KMS-11 (cell line): ENCODE measurements around the gene TREH.
A peak's percentile ranks its signal among the peaks of the same experiment; 100 is the strongest.
"Not testable (repeated sequence)": the region's sequence is repeated elsewhere in the genome, so short reads cannot be mapped to it uniquely, and the experiment has no call there.

Experiments
- H2AFZ ChIP-seq: fragments of 200-600 bp; sonication (generic); 2 replicates; pipeline ENCODE4 v1.6.1; 2016; ENCODE audit warnings: antibody characterized with exemption, mixed run types, low read depth
- H3K27ac ChIP-seq: fragments of 200-600 bp; sonication (generic); 2 replicates; pipeline ENCODE4 v1.6.1; 2016; ENCODE audit warnings: mild to moderate bottlenecking, mixed run types
- H3K27me3 ChIP-seq: fragments of 200-600 bp; sonication (generic); 2 replicates; pipeline ENCODE4 v1.6.1; 2017; ENCODE audit warnings: mild to moderate bottlenecking, low read depth, mixed run types, moderate library complexity; ENCODE audit not compliant: insufficient read depth
- H3K36me3 ChIP-seq: fragments of 200-600 bp; sonication (generic); 2 replicates; pipeline ENCODE4 v1.6.1; 2017; ENCODE audit warnings: mild to moderate bottlenecking, mixed run types; ENCODE audit not compliant: insufficient read depth
- H3K4me1 ChIP-seq: fragments of 200-600 bp; sonication (generic); 2 replicates; pipeline ENCODE4 v1.6.1; 2016; ENCODE audit warnings: mild to moderate bottlenecking, low read depth, mixed run types; ENCODE audit not compliant: poor library complexity, severe bottlenecking
- H3K4me2 ChIP-seq: fragments of 200-600 bp; sonication (generic); 2 replicates; pipeline ENCODE4 v1.7.0; 2016; ENCODE audit warnings: mild to moderate bottlenecking, mixed run types
- H3K4me3 ChIP-seq: fragments of 200-600 bp; sonication (generic); IDR thresholded peaks from 2 replicates; pipeline ENCODE4 v1.6.1; 2017; ENCODE audit warnings: low read depth, low read length, mixed read lengths; ENCODE audit not compliant: insufficient read depth
- H3K79me2 ChIP-seq: fragments of 200-600 bp; sonication (generic); 2 replicates; pipeline ENCODE4 v1.6.1; 2016; ENCODE audit warnings: low read depth, mixed run types; ENCODE audit not compliant: insufficient read depth
- H3K9ac ChIP-seq: fragments of 200-600 bp; sonication (generic); 2 replicates; pipeline ENCODE4 v1.6.1; 2016; ENCODE audit warnings: mild to moderate bottlenecking, mixed run types
- H4K20me1 ChIP-seq: fragments of 200-600 bp; sonication (generic); 2 replicates; pipeline ENCODE4 v1.6.1; 2016; ENCODE audit warnings: mild to moderate bottlenecking, mixed run types; ENCODE audit not compliant: insufficient read depth
- TF ChIP-seq, protein P1 (sequence below): fragments of 200-600 bp; sonication (generic); conservative IDR thresholded peaks from 2 replicates; pipeline ENCODE4 v1.6.1; 2017; ENCODE audit warnings: low read depth, mild to moderate bottlenecking, antibody characterized with exemption, low read length, moderate library complexity, mixed read lengths

The TREH gene

DNA sequence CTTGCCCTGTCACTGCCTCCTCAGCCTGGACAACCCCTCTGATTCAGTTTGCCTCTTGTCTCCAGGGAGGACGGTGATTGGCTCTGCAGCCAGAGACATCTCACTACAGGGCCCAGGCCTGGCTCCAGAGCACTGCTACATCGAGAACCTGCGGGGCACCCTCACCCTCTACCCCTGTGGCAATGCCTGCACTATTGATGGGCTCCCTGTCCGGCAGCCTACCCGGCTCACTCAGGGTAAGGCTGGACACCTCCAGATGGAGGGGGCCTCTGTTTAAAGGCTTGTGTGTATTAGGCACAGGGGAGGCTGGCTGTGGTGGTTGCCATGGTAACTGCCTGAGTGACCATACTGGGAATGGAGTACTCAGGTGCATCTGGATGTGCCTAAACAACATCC is 63.5 kb downstream of the TREH start:
- Histone ChIP-seq H2AFZ (no peak overlapping the region), H3K4me3 (no peak overlapping the region), H3K79me2 (no peaks in the 10 kb centered on the region), H3K27me3 (no peaks in the 10 kb centered on the region), H3K27ac (no peak overlapping the region), H3K4me2 (no peak overlapping the region), H3K36me3 (no peaks in the 10 kb centered on the region), H4K20me1 (no peaks in the 10 kb centered on the region), H3K9ac (no peak overlapping the region), H3K4me1 (no peaks in the 10 kb centered on the region)
- TF ChIP-seq, protein P1, sequence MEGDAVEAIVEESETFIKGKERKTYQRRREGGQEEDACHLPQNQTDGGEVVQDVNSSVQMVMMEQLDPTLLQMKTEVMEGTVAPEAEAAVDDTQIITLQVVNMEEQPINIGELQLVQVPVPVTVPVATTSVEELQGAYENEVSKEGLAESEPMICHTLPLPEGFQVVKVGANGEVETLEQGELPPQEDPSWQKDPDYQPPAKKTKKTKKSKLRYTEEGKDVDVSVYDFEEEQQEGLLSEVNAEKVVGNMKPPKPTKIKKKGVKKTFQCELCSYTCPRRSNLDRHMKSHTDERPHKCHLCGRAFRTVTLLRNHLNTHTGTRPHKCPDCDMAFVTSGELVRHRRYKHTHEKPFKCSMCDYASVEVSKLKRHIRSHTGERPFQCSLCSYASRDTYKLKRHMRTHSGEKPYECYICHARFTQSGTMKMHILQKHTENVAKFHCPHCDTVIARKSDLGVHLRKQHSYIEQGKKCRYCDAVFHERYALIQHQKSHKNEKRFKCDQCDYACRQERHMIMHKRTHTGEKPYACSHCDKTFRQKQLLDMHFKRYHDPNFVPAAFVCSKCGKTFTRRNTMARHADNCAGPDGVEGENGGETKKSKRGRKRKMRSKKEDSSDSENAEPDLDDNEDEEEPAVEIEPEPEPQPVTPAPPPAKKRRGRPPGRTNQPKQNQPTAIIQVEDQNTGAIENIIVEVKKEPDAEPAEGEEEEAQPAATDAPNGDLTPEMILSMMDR = no peak

DNA sequence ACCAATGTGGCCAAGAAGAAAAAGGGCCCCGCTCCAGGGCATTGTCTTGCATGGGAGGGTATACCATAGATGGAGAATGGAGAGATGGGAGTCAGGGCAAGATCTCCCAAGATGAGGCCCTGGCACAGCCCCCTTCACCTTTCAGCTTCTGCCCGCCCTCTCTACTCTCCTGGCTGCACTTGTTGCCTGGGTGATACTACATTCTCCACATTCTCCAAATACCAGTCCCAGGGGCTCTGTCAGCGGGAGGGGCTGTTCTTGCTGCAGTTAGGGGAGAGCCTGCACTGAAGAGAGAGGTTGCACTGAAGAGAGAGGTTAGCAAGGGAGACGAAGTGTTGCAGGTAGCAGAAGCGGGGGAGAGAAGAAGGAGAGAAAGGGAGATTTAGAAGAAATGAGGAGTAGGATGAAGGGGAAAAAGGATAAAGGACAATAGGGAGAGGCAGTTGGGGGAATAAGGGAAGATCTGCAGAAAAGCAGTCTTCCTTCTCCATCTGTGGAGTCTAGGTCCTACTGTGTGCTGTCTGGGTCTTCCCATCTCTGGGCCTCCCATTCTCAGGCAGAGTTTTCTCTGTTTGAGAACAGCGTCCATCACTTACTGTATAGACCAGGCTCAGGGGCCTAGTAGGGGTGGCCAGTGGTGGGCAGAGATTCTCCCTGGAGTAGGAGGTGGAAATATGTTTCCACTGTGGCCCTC is 64.0 kb downstream of the TREH start:
- H3K79me2 ChIP-seq = no peaks in the 10 kb centered on the region
- H3K4me3 ChIP-seq = no peak overlapping the region
- H3K4me1 ChIP-seq = no peaks in the 10 kb centered on the region
- H2AFZ ChIP-seq = no peak overlapping the region
- TF ChIP-seq, protein P1 = no peak
- no peak overlapping the region for H3K27ac ChIP-seq
- H3K4me2 ChIP-seq = no peak overlapping the region
- H3K27me3 ChIP-seq = peaks cover 2% of the 10 kb centered on the region; the same call in 1 of the 2 replicates
- no peaks in the 10 kb centered on the region for H3K36me3 ChIP-seq
- no peak overlapping the region for H3K9ac ChIP-seq
- no peaks in the 10 kb centered on the region for H4K20me1 ChIP-seq

DNA sequence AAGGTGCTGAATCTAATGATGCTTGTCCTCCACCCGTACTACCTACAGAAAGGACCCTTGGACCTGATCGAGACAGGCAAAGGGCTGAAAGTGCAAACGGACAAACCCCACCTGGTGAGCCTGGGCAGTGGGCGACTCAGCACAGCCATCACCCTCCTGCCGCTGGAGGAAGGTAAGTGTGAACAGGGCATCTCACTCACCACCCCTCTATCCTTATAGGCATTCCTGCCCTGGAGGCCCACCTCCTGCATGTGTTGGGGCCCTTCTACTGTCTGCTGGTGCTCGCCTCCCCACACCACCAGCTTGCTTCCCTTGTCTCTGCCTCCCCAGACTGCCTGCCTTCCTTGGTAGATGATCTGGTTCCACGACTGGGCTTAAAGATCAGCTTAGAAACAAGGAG is 64.9 kb downstream of the TREH start:
- Histone ChIP-seq H3K4me2 (no peak overlapping the region), H3K4me1 (no peaks in the 10 kb centered on the region), H3K27me3 (peaks cover 4% of the 10 kb centered on the region; the same call in 1 of the 2 replicates)

DNA sequence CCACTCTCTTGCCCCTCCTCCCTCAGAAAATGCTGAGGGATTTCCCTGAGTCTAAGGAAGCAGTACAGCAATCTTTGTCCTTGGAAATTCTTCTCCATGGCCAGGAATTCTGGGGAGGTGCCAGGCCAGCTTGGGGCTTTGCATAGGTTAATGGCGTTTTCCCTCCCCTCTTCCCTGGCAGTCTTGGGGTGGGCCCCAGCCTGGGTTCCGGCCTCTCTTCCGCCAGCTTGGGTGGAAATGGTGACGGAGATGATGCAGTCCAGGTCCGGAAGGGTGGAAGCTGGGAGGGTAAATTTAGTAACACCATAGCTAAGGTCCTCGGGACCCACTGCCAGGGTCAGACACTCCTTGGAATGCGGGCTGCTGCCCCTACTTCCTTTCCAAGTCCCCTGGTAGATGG is 67.1 kb downstream of the TREH start:
- Histone ChIP-seq H2AFZ (no peak overlapping the region), H3K9ac (no peak overlapping the region), H3K4me2 (no peak overlapping the region), H3K36me3 (no peaks in the 10 kb centered on the region), H3K79me2 (no peaks in the 10 kb centered on the region), H3K4me1 (no peaks in the 10 kb centered on the region), H3K27me3 (peaks cover 4% of the 10 kb centered on the region; the same call in 1 of the 2 replicates), H4K20me1 (no peaks in the 10 kb centered on the region), H3K27ac (no peak overlapping the region), H3K4me3 (no peak overlapping the region)
- TF ChIP-seq, protein P1 = no peak

More for the DNA sequence above, 64.9 kb downstream of the TREH start:
- H3K79me2 ChIP-seq = no peaks in the 10 kb centered on the region
- no peak overlapping the region for H3K9ac ChIP-seq
- no peaks in the 10 kb centered on the region for H3K36me3 ChIP-seq
- no peak overlapping the region for H3K27ac ChIP-seq
- H3K4me3 ChIP-seq = no peak overlapping the region
- H4K20me1 ChIP-seq = no peaks in the 10 kb centered on the region
- H2AFZ ChIP-seq = no peak overlapping the region
- TF ChIP-seq, protein P1 = no peak

DNA sequence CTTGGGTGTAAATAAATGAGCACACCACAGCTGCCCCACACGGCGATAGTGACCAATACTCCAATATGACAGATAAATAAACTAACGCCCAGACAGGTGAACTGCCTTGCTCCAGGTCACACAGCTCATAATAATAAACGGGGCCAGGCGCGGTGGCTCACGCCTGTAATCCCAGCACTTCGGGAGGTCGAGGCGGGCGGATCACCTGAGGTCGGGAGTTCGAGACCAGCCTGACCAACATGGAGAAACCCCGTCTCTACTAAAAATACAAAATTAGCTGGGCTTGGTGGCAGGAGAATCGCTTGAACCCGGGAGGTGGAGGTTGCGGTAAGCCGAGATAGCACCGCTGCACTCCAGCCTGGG is 68.0 kb downstream of the TREH start:
- H2AFZ ChIP-seq, H3K27ac ChIP-seq, H3K9ac ChIP-seq, H3K4me1 ChIP-seq, H3K4me3 ChIP-seq, H3K36me3 ChIP-seq, H4K20me1 ChIP-seq, H3K79me2 ChIP-seq, H3K27me3 ChIP-seq: not testable (repeated sequence)
- peak overlapping the region; percentile 13; the same call in 1 of the 2 replicates for H3K4me2 ChIP-seq
